ENCODE measurements around the gene PRH2.

The PRH2 gene

DNA sequence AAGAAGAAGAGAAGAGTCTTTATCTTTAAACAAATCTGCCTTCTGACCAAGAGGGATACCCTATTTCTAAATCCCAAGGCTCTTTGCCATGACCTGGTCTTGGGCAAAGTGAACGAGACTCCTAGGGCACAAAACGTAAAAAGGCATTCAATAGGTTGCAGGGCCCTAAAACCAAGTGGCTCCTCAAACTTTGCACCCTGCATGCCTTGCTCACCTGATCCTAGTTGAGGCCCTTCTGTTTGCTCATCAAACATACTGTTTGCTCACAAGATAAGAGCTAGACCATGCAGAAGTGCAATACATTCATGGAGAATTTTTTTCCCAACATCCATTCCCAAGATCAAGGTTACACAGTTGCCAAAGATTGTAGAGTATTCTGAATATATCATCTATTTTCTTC lies 37.1 kb upstream of the PRH2 start:
- no peak overlapping the region for H3K4me3 ChIP-seq (replicated peaks; ENCODE audit: insufficient read depth, low read length)
- H3K27ac ChIP-seq (replicated peaks) = no peak overlapping the region
- TF ChIP-seq, protein P1, sequence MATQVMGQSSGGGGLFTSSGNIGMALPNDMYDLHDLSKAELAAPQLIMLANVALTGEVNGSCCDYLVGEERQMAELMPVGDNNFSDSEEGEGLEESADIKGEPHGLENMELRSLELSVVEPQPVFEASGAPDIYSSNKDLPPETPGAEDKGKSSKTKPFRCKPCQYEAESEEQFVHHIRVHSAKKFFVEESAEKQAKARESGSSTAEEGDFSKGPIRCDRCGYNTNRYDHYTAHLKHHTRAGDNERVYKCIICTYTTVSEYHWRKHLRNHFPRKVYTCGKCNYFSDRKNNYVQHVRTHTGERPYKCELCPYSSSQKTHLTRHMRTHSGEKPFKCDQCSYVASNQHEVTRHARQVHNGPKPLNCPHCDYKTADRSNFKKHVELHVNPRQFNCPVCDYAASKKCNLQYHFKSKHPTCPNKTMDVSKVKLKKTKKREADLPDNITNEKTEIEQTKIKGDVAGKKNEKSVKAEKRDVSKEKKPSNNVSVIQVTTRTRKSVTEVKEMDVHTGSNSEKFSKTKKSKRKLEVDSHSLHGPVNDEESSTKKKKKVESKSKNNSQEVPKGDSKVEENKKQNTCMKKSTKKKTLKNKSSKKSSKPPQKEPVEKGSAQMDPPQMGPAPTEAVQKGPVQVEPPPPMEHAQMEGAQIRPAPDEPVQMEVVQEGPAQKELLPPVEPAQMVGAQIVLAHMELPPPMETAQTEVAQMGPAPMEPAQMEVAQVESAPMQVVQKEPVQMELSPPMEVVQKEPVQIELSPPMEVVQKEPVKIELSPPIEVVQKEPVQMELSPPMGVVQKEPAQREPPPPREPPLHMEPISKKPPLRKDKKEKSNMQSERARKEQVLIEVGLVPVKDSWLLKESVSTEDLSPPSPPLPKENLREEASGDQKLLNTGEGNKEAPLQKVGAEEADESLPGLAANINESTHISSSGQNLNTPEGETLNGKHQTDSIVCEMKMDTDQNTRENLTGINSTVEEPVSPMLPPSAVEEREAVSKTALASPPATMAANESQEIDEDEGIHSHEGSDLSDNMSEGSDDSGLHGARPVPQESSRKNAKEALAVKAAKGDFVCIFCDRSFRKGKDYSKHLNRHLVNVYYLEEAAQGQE (IDR thresholded peaks at IDR 0.05; ENCODE audit: insufficient replicate concordance, low read depth) = no peak
- TF ChIP-seq GABPA (IDR thresholded peaks at IDR 0.05; ENCODE audit: low read depth) = no peak
- TF ChIP-seq, protein P2, sequence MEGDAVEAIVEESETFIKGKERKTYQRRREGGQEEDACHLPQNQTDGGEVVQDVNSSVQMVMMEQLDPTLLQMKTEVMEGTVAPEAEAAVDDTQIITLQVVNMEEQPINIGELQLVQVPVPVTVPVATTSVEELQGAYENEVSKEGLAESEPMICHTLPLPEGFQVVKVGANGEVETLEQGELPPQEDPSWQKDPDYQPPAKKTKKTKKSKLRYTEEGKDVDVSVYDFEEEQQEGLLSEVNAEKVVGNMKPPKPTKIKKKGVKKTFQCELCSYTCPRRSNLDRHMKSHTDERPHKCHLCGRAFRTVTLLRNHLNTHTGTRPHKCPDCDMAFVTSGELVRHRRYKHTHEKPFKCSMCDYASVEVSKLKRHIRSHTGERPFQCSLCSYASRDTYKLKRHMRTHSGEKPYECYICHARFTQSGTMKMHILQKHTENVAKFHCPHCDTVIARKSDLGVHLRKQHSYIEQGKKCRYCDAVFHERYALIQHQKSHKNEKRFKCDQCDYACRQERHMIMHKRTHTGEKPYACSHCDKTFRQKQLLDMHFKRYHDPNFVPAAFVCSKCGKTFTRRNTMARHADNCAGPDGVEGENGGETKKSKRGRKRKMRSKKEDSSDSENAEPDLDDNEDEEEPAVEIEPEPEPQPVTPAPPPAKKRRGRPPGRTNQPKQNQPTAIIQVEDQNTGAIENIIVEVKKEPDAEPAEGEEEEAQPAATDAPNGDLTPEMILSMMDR (IDR thresholded peaks at IDR 0.05; ENCODE audit: insufficient read depth, low read length) = no peak
- no peak for TF ChIP-seq SPI1 (IDR thresholded peaks at IDR 0.05; ENCODE audit: borderline replicate concordance, low read depth)
- TF ChIP-seq POLR2AphosphoS5 (IDR thresholded peaks at IDR 0.05; ENCODE audit: low read depth) = no peak
- H3K27me3 ChIP-seq (ENCODE audit: insufficient read depth, poor library complexity, severe bottlenecking) = no peaks in the 10 kb centered on the region
- no peak for DNase-seq (ENCODE audit: low read depth in 1 of 2, low spot score in 1 of 2)

DNA sequence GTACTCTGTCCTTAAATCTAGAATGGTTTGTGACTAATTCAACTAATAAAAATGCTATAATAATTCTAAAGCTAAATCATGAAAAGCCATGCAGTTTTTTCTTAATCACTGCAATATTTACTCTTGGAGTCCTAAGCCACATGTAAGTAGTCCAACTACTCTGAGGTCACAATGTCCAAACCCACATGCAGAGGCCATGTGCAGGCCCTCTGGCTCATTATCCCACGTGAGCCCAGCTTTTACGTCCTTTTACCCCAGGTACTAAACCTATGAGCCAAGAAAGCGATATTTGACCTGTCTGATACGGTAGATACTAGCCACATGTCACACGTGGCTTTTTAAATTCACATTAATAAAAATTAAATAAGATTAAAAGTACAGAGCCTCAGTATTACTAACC lies 32.2 kb upstream of the PRH2 start:
- Histone ChIP-seq H3K4me3 (replicated peaks; ENCODE audit: insufficient read depth, low read length) (no peak overlapping the region), H3K27me3 (ENCODE audit: insufficient read depth, poor library complexity, severe bottlenecking) (no peaks in the 10 kb centered on the region), H3K27ac (replicated peaks) (no peak overlapping the region)
- TF ChIP-seq SPI1 (IDR thresholded peaks at IDR 0.05; ENCODE audit: borderline replicate concordance, low read depth) (no peak), GABPA (IDR thresholded peaks at IDR 0.05; ENCODE audit: low read depth) (no peak), POLR2AphosphoS5 (IDR thresholded peaks at IDR 0.05; ENCODE audit: low read depth) (no peak)
- TF ChIP-seq, protein P2 (IDR thresholded peaks at IDR 0.05; ENCODE audit: insufficient read depth, low read length) = no peak
- TF ChIP-seq, protein P1 (IDR thresholded peaks at IDR 0.05; ENCODE audit: insufficient replicate concordance, low read depth) = no peak
- no peak for DNase-seq (ENCODE audit: low read depth in 1 of 2, low spot score in 1 of 2)

DNA sequence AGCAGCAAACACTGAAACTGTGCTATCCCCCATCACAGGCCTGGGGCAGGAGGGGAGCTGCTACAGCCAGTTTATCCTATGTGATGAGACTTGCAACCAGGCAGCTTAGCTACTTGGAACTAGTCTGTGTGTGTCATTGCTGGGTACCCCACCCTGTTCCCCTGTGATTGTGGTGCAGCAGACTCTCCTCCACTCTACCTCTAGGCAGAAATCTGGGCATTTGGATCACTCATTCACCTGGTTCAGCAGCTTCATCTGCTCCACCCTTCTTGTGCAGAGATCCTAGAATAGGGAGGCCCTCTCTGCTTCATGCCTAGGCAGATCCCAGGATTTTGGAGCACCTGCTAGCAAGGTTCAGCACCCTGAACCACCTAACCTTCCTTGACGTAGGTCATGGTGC lies 28.5 kb upstream of the PRH2 start:
- Histone ChIP-seq H3K4me3 (replicated peaks; ENCODE audit: insufficient read depth, low read length) (no peak overlapping the region), H3K27me3 (ENCODE audit: insufficient read depth, poor library complexity, severe bottlenecking) (no peaks in the 10 kb centered on the region), H3K27ac (replicated peaks) (no peak overlapping the region)
- TF ChIP-seq, protein P2 (IDR thresholded peaks at IDR 0.05; ENCODE audit: insufficient read depth, low read length) = no peak
- no peak for TF ChIP-seq SPI1 (IDR thresholded peaks at IDR 0.05; ENCODE audit: borderline replicate concordance, low read depth)
- no peak for DNase-seq (ENCODE audit: low read depth in 1 of 2, low spot score in 1 of 2)

DNA sequence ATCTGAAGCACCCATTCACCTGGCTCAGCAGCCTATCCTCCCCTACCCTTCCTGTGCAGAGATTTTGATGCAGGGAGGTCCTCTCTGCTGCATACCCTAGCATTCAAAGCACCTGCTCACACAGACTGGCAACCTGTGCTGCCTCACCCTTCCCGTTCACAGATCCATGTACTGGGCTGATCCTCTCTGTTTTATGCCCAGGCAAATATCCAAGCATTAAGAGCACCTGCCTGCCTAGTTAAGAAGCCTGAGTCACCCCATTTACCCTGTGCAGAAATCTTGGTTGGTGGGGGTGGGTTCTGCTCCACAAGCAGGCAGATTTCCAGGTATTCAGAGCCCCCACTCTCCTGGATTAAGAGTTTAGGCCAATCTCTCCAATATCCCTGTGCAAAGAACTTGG lies 28.1 kb upstream of the PRH2 start:
- TF ChIP-seq, protein P2 (IDR thresholded peaks at IDR 0.05; ENCODE audit: insufficient read depth, low read length) = no peak
- TF ChIP-seq GABPA (IDR thresholded peaks at IDR 0.05; ENCODE audit: low read depth) (no peak), SPI1 (IDR thresholded peaks at IDR 0.05; ENCODE audit: borderline replicate concordance, low read depth) (no peak), POLR2AphosphoS5 (IDR thresholded peaks at IDR 0.05; ENCODE audit: low read depth) (no peak)
- TF ChIP-seq, protein P1 (IDR thresholded peaks at IDR 0.05; ENCODE audit: insufficient replicate concordance, low read depth) = no peak
- Histone ChIP-seq H3K27ac (replicated peaks) (no peak overlapping the region), H3K27me3 (ENCODE audit: insufficient read depth, poor library complexity, severe bottlenecking) (no peaks in the 10 kb centered on the region), H3K4me3 (replicated peaks; ENCODE audit: insufficient read depth, low read length) (no peak overlapping the region)
- DNase-seq (ENCODE audit: low read depth in 1 of 2, low spot score in 1 of 2) = no peak

All from HL-60 (cell line).